ENCODE data around the gene EIF1AD.

The EIF1AD gene

GRCh38 chr11:65997286-65997685 lies 4.7 kb downstream of the EIF1AD start:
- ATAC-seq, result no peak
- no peak for TF ChIP-seq OSR1 (CRISPR knock-in tag; IDR thresholded peaks at IDR 0.05)
- TF ChIP-seq BACH2 (CRISPR knock-in tag; IDR thresholded peaks at IDR 0.05; ENCODE audit: borderline replicate concordance), result no peak
- TF ChIP-seq RARB (CRISPR knock-in tag; IDR thresholded peaks at IDR 0.05), result no peak
- TF ChIP-seq ZFP3 (CRISPR knock-in tag; IDR thresholded peaks at IDR 0.05), result no peak
- TF ChIP-seq CSDC2 (CRISPR knock-in tag; IDR thresholded peaks at IDR 0.05), result no peak
- TF ChIP-seq ARNTL (CRISPR knock-in tag; IDR thresholded peaks at IDR 0.05; ENCODE audit: borderline replicate concordance, low read depth), result no peak
- no peak for TF ChIP-seq ZNF565 (CRISPR knock-in tag; conservative IDR thresholded peaks at IDR 0.05; ENCODE audit: low read depth)
- no peak for TF ChIP-seq ZNF70 (CRISPR knock-in tag; IDR thresholded peaks at IDR 0.05)
- no peak for TF ChIP-seq ZNF8 (CRISPR knock-in tag; IDR thresholded peaks at IDR 0.05)
- no peak for TF ChIP-seq PPARA (CRISPR knock-in tag; IDR thresholded peaks at IDR 0.05; ENCODE audit: borderline replicate concordance)
- TF ChIP-seq ZC3H10 (CRISPR knock-in tag; IDR thresholded peaks at IDR 0.05), result no peak
- TF ChIP-seq CREB5 (CRISPR knock-in tag; IDR thresholded peaks at IDR 0.05; ENCODE audit: low read depth), result no peak
- TF ChIP-seq PATZ1 (CRISPR knock-in tag; IDR thresholded peaks at IDR 0.05; ENCODE audit: borderline replicate concordance), result no peak
- no peak for TF ChIP-seq CSRNP3 (CRISPR knock-in tag; IDR thresholded peaks at IDR 0.05)
- no peak for TF ChIP-seq ESRRG (CRISPR knock-in tag; IDR thresholded peaks at IDR 0.05)

- ATAC-seq, result no peak
- TF ChIP-seq POU6F1 (CRISPR knock-in tag; IDR thresholded peaks at IDR 0.05; ENCODE audit: borderline replicate concordance, low read depth) (no peak), CSRNP3 (CRISPR knock-in tag; IDR thresholded peaks at IDR 0.05) (no peak), ZNF70 (CRISPR knock-in tag; IDR thresholded peaks at IDR 0.05) (no peak), GLIS3 (CRISPR knock-in tag; IDR thresholded peaks at IDR 0.05) (no peak), CREB5 (CRISPR knock-in tag; IDR thresholded peaks at IDR 0.05; ENCODE audit: low read depth) (no peak), ZC3H10 (CRISPR knock-in tag; IDR thresholded peaks at IDR 0.05) (no peak), TOX (CRISPR knock-in tag; IDR thresholded peaks at IDR 0.05; ENCODE audit: borderline replicate concordance) (no peak), PPARA (CRISPR knock-in tag; IDR thresholded peaks at IDR 0.05; ENCODE audit: borderline replicate concordance) (no peak), ZNF8 (CRISPR knock-in tag; IDR thresholded peaks at IDR 0.05) (no peak), OSR1 (CRISPR knock-in tag; IDR thresholded peaks at IDR 0.05) (no peak), ARNTL (CRISPR knock-in tag; IDR thresholded peaks at IDR 0.05; ENCODE audit: borderline replicate concordance, low read depth) (no peak), PATZ1 (CRISPR knock-in tag; IDR thresholded peaks at IDR 0.05; ENCODE audit: borderline replicate concordance) (no peak), ZNF565 (CRISPR knock-in tag; conservative IDR thresholded peaks at IDR 0.05; ENCODE audit: low read depth) (no peak), ZFP3 (CRISPR knock-in tag; IDR thresholded peaks at IDR 0.05) (no peak), ZFP30 (CRISPR knock-in tag; IDR thresholded peaks at IDR 0.05) (no peak), RARB (CRISPR knock-in tag; IDR thresholded peaks at IDR 0.05) (no peak), TCF4 (CRISPR knock-in tag; IDR thresholded peaks at IDR 0.05; ENCODE audit: borderline replicate concordance) (no peak), CSDC2 (CRISPR knock-in tag; IDR thresholded peaks at IDR 0.05) (no peak), BACH2 (CRISPR knock-in tag; IDR thresholded peaks at IDR 0.05; ENCODE audit: borderline replicate concordance) (no peak), TSHZ2 (CRISPR knock-in tag; IDR thresholded peaks at IDR 0.05) (no peak)
These were observed 9.9 kb downstream of the EIF1AD start for GRCh38 chr11:65992056-65992455.

Measured in SK-N-SH treated with all-trans-retinoic acid at 6 μM for 48 hours (cell line).